Activated gamma-delta T cell treated with Interleukin-2 at 50 U/mL for 16 hours (primary cell): Measurements from ENCODE around the gene RSRC1.
"Not testable (repeated sequence)": the region's sequence is repeated elsewhere in the genome, so short reads cannot be mapped to it uniquely, and the experiment has no call there.

ENCODE experiments used
- DNase-seq: peaks from one replicate; pipeline ENCODE4 v3.0.0-alpha.2; 2020

RSRC1 gene

DNA sequence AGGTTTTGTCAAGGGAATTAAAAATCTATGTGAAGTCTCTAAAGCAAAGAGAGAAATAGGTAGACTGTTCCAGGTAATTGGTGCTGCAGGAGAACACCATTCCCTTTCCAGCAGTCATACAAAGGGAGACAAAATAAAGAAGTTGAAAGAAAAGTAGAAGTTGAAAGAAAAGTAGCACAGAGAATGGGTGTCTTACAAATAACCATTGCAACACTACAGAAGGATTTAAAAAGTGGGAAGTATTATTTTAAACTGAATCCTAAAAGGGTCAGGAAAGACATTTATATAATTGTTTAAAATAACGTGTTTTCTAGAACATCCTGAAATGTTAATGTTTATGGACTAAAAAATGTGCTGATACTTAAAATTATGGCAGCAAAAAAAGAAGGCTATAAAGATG, 223.8 kb downstream of the RSRC1 start:
- DNase-seq = no peak

DNA sequence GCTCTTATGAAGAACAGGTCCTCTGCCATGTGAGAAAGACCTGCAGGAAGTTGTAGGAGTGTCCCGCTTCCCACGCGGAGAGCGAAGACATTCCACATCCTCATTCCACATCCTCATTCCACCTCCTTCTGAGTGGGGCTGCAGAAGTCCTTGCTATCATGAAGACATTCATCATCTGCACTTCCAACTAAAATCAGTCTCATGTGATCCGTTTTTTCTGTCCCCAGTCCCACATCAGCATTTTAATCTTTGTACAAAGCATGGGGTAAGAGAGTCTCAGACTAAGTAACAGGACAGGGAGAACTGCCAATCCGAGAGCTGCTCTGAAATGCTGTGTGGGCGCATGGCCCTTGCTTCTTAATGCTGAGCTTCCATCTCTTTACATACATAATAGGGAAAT, 227.2 kb downstream of the RSRC1 start:
- no peak for DNase-seq

DNA sequence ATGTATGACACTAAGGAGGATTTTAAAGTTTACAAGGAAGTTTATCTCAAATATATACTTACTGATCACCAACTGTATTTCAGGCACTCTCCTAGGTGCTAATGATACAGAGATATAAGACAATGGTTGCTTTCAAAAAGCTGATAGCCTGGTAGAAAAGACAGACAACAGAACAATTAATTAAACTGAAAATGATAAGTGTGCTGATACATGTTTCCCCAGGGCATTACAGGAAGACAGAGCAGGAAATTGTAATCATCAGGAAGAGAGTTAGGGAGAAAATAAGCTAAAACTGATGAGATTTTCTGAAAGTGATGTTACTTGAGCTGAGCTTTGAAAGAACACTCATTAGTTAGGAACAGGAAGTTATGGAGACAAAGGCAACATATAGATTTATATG, 229.7 kb downstream of the RSRC1 start:
- no peak for DNase-seq

DNA sequence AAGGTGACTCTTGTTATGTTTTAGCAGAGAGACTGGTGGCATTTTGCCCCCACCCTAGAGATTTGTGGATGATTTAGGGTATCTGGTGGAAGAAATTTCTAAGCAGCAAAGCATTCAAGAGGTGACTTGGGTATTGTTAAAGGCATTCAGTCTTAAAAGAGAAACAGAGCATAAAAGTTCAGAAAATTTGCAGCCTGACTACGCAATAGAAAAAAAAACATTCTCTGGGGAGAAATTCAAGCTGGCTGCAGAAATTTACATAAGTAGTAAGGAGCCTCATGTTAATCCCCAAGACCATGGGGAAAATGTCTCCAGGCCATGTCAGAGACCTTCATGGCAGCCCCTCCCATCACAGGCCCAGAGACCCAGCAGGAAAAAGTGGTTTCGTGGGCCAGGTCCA, 231.1 kb downstream of the RSRC1 start:
- DNase-seq = not testable (repeated sequence)

DNA sequence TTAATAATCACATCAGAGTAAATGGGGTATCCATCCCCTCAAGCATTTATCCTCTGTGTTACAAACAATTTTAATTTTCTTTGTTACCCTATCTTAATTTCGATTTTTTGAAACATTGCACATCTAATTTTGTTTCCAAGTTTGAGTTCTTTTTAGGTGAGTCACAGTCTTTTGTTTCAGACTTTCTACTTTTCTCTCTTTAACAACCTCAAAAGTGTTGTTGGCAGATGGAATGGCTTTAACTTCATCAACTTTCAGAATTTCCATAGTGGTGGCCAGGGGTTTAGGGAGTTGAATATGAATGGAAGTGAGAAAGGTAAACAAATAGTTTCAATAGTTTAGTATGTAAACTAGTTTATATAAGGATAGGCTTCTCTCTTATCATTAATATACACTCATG, 238.1 kb downstream of the RSRC1 start:
- no peak for DNase-seq

DNA sequence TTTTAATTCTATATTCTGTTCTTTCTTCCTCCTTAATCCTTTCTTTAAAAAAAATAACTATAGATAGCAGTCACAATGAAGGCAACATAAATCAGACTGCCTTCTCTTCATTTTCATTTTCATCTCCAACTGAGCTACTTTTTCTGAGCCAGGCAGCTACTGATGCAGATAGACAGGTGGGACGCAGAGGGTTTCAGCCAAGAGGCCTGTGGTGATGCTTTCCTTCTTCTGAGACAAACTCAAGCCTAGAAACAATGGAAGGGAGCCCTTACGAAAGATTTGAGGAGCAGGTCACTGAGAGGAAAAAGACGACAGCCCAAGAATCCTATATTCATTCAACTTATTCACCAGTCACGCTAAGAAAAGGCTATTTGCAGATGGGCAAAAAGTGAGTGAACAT, 241.1 kb downstream of the RSRC1 start:
- DNase-seq = no peak

DNA sequence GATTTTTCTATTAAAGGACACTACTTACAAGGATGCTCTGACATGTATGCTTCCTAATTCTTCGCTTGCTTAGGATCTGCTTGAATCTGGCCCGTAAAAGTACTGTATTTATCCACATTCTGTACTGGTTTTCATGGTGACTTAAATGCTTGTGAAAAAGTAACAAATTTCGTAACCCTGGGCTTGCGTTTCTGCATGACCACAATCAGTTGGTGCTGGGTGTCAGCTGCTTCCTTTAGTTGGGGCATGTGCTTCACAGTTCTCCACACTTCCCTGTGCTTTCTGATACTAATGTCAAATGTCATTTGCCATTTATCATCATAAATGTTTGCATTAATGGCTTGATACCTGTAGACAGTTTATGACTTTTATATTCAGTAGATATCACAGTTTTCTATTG, 242.7 kb downstream of the RSRC1 start:
- no peak for DNase-seq

DNA sequence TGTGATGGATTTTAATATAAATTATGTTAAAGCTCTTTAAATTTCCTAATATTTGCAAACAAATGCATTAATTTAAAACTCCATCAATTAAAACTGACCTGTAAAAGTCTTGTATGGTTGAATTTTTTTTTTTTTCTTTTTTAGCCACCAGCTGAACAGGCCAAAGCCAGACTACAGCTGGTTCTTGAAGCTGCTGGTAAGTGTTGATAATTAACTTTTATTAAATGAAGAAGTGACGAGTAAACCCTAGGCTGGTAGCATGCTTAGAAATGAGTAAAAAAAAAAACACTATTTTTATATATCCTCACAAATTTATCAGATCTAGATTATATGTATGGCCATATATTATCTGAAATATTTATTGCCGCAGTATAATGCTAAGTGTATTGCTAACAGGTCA, 244.8 kb downstream of the RSRC1 start:
- DNase-seq = no peak

DNA sequence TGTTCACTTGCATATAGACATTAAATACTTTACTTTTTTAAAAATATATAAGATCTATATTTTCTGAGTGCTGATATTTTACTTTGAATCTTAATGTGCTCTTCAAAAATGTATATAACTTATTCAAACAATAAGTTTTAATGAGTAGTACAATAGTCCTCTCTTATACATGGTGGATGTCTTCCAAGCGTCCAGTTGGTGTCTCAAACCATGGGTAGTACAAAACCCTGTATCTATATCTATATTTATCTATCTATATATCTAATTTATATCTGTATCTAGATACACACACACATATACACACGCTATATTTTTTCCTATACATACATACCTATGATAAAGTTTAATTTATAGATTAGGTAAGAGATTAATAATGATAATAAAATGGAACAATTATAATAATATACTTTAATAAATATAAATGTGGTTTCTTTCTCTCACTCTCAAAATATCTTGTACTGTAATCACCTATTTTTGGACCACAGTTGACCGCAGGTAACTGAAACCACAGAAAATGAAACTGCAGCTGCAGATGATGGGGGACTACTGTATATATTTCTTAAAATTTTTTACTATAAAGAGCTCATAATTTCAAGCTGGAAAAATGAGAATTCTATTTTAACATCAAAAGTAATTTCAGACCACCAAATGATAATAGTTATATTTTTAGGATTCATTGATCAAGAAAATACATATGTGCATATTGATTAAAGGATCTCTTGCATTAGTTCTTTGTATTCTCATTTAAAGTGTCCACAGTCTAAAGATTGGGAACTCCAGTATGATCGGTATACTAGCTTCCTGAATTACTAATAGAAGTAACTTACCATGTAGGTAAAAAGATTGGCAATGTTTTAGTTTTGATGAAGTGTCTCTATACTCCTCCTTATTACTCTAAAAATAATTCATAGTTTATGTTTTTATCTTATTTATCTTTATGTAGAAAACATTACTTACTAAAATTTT, 246.0 kb downstream of the RSRC1 start:
- DNase-seq = no peak

DNA sequence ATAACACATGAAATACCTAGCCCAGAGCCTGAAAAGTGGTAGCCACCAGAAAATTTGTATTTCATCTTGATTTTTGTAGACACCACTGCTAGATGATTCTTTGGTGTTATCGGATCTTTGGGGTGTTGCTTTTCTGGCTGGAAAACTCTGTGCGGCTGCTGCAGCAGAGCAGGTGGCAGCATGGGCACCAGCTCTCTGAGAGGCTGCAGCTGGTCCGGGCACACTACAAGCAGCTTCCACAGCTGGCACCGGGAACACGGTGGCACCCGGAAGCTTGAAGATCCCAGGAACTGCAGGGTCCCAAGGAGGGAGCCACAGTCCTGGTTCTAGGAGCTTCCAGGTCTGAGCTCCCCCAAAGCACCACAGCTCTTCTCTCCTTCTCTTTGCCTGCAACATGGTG, 249.4 kb downstream of the RSRC1 start:
- DNase-seq = no peak

DNA sequence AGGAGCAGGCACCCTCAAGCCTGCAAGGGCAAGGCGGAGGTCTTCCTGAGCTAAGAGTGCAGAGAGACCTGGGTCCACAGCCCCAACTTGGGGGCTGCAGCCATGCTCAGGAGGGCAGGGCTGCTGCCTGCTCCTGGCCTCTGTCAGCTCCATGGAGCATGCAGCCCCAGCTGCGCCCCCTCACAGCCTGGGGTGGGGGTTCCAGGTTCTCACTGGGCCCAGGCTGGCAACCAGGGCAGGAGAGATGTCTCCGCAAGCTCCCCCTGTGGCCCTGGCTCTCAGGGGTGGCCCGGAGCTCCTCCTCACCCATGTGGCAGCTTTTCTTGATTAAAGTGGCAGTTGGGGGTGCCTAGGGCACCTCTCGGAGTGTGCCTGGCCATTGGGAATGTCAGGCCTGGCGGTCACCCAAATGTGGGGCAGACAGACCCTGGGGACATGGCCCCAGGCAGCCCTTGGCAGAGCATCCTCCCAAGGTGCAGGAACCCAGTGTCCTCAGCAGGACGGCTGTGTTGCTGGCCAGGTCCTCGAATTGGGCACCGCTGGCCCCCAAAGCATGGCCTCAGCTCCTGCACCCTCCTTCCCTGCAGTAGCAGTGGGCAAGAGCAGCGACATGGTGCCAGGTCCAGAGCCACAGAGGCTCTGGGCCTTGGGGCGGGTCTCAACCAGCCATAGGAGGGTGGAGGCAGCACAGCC, 251.0 kb downstream of the RSRC1 start:
- DNase-seq = no peak

DNA sequence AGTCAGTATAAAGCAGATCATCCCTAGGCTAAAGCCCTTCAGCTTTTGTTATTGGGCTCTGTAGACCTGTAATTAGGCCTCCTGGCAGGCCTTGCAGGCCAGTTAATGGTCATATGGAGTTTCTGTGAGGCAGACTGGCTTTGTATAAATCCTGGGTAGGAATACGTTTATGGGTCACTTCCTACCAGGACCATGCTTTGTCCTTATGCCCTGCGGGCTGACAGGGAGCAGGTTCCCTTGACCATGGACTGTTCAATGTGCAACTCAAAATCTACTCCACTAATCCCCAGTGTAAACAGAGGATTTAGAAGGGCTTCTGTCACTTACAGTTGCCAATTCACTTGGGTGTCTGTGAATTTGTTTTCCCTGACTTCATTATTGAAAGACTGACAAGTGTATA, 258.4 kb downstream of the RSRC1 start:
- DNase-seq = no peak

DNA sequence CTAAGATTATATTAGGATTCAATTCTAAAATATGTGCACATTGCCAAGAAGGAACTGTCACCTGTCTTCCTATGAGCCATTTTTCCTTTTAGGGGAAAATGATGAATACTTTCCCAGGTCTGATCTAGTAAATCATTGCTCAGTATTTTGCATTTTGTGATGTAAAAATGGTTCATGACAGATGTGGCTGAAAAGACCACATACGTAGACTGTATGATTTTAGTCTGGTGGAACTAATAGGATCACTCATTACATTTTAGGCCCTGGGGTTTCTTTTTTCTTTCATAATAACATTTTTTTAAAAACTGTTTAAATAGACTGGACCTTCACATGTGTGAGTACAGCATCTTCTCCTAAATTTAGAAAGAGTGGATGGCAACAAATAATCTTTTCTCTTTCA, 259.4 kb downstream of the RSRC1 start:
- DNase-seq = no peak

DNA sequence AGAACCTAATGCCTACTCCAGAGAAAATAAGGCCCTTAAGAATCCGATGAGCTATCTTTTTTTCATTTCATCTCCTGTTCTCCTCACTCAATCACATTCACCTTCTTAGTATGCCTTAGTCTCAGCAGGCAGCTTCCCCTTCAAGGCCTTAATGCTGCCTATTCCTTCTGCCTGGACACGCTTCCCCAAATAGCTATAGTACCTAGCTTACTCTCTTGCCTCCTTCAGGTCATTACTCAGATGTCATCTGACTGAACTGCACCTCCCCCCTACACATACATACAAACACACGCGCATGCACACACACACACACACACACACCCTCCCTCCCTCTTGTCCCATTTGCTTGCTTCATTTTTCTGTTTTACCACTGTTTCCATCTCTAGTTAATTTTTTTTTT, 269.6 kb downstream of the RSRC1 start:
- DNase-seq = no peak

DNA sequence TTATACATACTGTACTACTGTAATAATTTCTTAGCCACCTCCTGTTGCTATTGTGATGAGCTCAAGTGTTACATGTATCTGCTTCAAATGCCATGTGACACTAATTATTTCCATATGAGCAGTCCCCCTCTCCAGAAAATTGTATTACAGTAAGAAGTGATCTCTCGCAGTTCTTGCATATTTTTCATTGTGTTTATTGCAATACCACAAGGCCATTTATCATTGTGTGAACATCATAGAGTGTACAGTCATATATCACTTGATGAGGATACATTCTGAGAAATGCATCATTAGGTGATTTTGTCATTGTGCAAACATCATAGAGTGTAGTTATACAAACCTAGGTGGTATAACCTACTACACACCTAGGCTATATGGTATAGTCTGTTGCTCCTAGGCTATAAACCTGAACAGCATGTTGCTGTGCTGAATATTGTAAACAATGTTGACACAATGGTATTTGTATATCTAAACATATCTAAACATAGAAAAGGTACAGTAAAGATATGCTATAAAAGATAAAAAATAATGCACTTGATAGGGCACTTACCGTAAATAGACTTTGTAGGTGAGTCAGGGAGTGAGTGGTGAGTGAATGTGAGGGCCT, 271.5 kb downstream of the RSRC1 start:
- no peak for DNase-seq

DNA sequence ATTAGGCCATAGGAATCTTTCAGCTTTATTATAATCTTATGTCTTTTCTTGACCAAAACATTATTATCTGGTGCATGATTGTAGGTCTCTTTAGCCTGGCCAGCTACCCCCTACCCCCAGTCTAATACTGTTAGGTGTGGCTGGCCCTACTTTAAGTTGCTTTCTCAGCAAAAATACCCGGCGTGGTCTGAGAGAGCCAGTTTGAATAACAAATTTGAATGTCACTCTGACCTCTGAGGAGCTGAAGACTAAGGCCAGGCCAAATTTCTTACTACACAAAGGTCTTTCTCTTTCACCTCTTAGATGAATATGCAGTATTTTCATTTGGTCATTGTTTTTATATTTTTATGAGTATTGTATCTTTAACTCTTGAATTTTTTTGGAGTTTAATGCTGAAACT, 272.6 kb downstream of the RSRC1 start:
- DNase-seq = no peak

DNA sequence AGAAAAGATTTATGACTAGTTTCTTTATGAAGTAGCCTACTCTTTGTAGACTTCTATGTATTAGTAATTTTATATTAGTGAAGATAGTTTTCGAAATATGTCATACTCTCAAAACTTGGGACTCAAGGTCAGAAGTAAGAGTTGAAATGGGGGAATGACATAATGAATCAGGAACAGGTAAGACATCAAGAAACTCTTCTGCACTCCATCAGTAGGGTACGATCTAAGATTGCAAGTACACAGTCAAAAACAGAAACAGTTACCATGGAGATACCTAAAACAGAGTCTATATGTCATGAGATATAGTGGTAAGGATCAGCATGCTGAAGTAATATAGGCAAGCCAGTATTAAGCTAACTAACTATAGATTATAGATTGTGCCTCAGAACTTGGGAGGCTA, 274.1 kb downstream of the RSRC1 start:
- no peak for DNase-seq

DNA sequence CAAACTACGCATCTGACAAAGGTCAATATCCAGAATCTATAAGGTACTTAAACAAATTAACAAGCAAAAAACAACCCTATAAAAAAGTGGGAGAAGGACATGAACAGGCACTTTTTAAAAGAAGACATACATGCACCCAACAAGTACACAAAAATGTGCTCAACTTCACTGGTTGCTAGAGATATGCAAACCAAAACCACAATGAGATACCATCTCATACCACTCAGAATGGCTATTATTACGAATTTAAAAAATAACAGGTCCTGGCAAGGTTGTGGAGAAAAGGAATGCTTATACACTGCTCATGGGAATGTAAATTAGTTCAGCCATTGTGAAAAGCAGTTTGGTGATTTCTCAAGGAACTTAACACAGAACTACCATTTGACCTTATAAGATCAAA, 285.5 kb downstream of the RSRC1 start:
- DNase-seq = no peak

DNA sequence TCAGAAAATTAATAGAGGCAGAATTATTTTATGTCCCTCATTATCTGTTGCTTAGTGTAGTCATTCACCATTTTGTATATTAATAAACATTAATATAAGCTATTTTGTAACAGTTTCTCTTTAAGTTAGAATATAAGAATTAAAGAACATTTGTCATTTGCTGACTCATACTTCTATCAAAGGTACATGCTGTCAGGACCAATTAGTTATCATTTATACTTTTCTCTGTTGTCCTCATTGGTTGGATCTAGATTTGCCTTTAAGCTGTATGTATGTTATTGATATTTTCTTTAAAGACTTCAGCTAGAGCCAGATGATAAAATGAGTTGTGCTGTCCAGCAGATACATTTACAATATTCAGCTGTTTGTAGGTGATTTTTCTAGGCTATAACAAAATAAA, 292.7 kb downstream of the RSRC1 start:
- no peak for DNase-seq

DNA sequence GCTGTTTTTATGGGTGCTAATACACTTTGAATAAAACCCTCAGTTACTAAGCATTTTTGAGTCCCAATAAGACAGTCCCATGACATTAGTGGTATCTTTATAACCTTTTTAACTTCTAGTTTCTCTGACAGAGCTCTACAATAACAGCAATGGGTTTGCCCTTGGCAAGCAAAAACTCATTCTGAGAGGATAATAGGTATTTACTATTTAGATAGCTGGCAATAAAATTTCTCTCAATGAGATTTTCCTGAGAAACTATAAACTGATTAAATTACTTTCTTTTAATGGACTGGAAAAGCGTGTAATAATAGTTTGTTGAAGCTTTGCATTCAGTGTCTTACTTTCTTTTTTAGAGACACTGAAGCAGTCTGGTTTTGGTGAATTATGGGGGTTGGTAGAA, 293.1 kb downstream of the RSRC1 start:
- no peak for DNase-seq

DNA sequence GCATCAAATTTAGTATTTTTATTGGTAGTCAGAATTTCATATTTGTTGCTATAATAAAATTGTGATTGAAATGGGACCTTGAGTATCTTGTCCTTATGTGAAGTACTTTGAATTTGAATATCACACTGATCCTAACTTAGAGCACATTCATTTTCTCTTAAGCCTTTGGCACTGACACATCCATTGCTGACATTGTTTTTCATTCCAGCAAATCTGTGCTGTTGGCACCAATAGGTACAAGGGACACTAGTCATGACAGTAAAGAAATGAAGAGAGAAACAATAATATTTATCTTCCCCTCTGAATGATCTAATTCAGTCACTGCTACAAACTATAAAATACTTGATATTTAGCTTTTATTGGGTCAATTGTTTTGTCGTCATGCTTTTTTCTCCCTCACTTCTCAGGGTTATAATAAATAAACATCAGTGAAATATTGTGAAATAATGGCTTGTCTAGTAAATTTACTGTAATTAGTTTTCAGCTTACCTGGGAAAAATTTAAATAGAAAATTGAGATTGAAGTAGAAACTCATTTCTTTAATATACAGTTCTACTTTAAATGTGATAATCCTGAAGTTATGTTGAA, 294.3 kb downstream of the RSRC1 start:
- DNase-seq = no peak

DNA sequence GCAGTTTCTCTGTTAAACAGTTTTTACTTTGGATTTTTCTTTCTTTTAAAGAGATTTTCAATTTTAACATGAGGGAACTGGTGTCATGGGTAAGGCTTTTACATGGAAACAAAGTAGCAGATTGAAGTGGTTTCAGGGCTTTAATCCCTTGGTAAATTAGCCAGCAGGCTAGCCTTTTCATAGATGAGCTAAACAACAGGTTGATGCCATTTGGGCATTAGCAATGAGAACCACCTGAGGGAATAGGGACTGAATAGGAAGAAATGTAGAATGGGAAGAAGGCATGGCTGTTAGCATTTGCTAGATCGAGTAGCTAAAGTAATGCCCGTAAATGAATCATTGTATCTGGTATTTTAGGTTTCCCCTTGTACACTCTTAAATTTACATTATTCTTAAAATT, 295.6 kb downstream of the RSRC1 start:
- no peak for DNase-seq

DNA sequence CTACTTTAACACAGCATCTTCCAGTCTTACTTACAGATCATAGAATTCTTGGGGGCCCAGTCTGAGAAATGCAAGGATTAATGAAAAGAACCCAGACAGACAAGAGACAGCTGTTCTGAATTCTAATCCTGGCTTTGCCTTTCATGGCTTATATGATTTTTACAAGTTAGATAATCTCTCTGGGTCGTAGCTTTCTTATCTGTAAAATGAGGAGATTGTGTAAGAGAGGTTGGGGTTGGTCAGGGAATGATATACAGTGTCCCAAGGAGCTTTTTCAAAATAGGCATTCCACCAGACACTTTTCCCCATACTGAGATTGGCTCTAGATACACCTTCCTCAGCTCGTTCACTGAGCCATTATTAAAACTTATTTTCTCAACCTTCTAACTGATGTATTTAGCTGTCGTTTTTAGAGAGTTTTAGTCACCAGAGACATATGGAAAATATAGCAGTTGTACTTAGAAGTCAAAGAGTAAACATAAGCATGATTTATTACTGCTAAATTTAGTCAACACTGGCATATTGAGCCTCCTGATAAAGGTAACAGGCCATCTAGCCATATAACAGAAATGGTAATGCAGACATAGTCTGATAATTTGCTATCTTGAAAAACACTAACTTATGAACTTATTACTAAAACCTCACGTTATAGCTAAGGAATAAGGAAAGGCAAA, 298.1 kb downstream of the RSRC1 start:
- DNase-seq = no peak
